HuH-7 (cell line): ENCODE results near the gene CC2D1A.
"Not testable (repeated sequence)": the region's sequence is repeated elsewhere in the genome, so short reads cannot be mapped to it uniquely, and the experiment has no call there.

Experiments used
- DNase-seq: peaks from one replicate; pipeline ENCODE4 v3.0.0; 2011; ENCODE audit warnings: low spot score

Gene CC2D1A

GRCh38 chr19:13962699-13963602 lies 57.0 kb downstream of the CC2D1A start:
- DNase-seq, result no peak

- no peak for DNase-seq
These were observed 57.7 kb downstream of the CC2D1A start for GRCh38 chr19:13963603-13964105.

GRCh38 chr19:13964776-13965175 lies 58.8 kb downstream of the CC2D1A start:
- no peak for DNase-seq

GRCh38 chr19:13965377-13965896 lies 59.4 kb downstream of the CC2D1A start:
- DNase-seq, result no peak

GRCh38 chr19:13965926-13966683 lies 60.1 kb downstream of the CC2D1A start:
- no peak for DNase-seq

GRCh38 chr19:13966684-13967128 lies 60.7 kb downstream of the CC2D1A start:
- DNase-seq, result no peak

GRCh38 chr19:13967206-13967605 lies 61.2 kb downstream of the CC2D1A start:
- not testable (repeated sequence) for DNase-seq

- DNase-seq, result no peak
These were observed 62.5 kb downstream of the CC2D1A start for GRCh38 chr19:13968383-13968935.

GRCh38 chr19:13968999-13969398 lies 63.0 kb downstream of the CC2D1A start:
- DNase-seq, result no peak

- DNase-seq, result no peak
These were observed 63.9 kb downstream of the CC2D1A start for GRCh38 chr19:13969897-13970296.

- DNase-seq, result not testable (repeated sequence)
These were observed 65.9 kb downstream of the CC2D1A start for GRCh38 chr19:13971868-13972267.

- no peak for DNase-seq
These were observed 66.6 kb downstream of the CC2D1A start for GRCh38 chr19:13972368-13973155.

GRCh38 chr19:13973479-13973878 lies 67.5 kb downstream of the CC2D1A start:
- DNase-seq, result not testable (repeated sequence)

- DNase-seq, result no peak
These were observed 68.1 kb downstream of the CC2D1A start for GRCh38 chr19:13974073-13974472.

- DNase-seq, result no peak
These were observed 69.9 kb downstream of the CC2D1A start for GRCh38 chr19:13975870-13976269.

- DNase-seq, result no peak
These were observed 70.4 kb downstream of the CC2D1A start for GRCh38 chr19:13976446-13976845.

- DNase-seq, result no peak
These were observed 71.8 kb downstream of the CC2D1A start for GRCh38 chr19:13977803-13978202.

GRCh38 chr19:13978351-13979243 lies 72.6 kb downstream of the CC2D1A start:
- no peak for DNase-seq

GRCh38 chr19:13979244-13979615 lies 73.2 kb downstream of the CC2D1A start:
- DNase-seq, result no peak

- DNase-seq, result no peak
These were observed 73.7 kb downstream of the CC2D1A start for GRCh38 chr19:13979686-13980085.
